ENCODE measurements around the gene PTAR1.

DNA sequence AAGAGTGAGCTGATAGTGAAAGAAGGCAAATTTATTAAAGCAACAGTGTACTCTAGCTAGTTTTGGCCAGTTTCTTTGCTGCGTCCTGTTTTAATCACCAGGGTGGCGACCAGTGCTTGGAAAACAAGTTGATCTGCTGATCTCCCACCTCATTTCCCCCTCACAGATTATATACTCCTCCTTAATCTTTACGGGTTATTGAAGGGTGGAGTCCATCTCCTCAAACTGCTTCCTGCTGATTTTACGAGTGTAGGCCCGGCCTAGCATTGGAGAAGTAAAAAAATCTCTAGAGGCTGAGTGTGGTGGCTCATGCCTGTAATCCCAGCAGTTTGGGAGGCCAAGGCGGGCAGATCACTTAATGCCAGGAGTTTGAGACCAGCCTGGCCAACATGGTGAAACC, 46.8 kb upstream of the PTAR1 start:
- TF ChIP-seq, protein P1, sequence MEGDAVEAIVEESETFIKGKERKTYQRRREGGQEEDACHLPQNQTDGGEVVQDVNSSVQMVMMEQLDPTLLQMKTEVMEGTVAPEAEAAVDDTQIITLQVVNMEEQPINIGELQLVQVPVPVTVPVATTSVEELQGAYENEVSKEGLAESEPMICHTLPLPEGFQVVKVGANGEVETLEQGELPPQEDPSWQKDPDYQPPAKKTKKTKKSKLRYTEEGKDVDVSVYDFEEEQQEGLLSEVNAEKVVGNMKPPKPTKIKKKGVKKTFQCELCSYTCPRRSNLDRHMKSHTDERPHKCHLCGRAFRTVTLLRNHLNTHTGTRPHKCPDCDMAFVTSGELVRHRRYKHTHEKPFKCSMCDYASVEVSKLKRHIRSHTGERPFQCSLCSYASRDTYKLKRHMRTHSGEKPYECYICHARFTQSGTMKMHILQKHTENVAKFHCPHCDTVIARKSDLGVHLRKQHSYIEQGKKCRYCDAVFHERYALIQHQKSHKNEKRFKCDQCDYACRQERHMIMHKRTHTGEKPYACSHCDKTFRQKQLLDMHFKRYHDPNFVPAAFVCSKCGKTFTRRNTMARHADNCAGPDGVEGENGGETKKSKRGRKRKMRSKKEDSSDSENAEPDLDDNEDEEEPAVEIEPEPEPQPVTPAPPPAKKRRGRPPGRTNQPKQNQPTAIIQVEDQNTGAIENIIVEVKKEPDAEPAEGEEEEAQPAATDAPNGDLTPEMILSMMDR (IDR thresholded peaks at IDR 0.05 in 2 of 3, conservative IDR thresholded peaks at IDR 0.05 in 1 of 3; ENCODE audit: borderline replicate concordance in 1 of 3, insufficient read depth in 1 of 3, low read depth in 2 of 3, low read length in 2 of 3): no peak
- TF ChIP-seq CEBPB (IDR thresholded peaks at IDR 0.05; ENCODE audit: low read depth) (no peak), POLR2A (IDR thresholded peaks at IDR 0.05; ENCODE audit: borderline replicate concordance, extremely low read depth, insufficient read depth, insufficient read length) (no peak), POLR2AphosphoS5 (IDR thresholded peaks at IDR 0.05; ENCODE audit: low read depth, low read length) (no peak), EZH2phosphoT487 (IDR thresholded peaks at IDR 0.05; ENCODE audit: borderline replicate concordance) (no peak), SP1 (IDR thresholded peaks at IDR 0.05; ENCODE audit: low read depth) (no peak), EZH2 (IDR thresholded peaks at IDR 0.05) (no peak), CBX3 (IDR thresholded peaks at IDR 0.05; ENCODE audit: low read depth) (no peak), EGR1 (IDR thresholded peaks at IDR 0.05; ENCODE audit: low read depth) (no peak)
- TF ChIP-seq, protein P2, sequence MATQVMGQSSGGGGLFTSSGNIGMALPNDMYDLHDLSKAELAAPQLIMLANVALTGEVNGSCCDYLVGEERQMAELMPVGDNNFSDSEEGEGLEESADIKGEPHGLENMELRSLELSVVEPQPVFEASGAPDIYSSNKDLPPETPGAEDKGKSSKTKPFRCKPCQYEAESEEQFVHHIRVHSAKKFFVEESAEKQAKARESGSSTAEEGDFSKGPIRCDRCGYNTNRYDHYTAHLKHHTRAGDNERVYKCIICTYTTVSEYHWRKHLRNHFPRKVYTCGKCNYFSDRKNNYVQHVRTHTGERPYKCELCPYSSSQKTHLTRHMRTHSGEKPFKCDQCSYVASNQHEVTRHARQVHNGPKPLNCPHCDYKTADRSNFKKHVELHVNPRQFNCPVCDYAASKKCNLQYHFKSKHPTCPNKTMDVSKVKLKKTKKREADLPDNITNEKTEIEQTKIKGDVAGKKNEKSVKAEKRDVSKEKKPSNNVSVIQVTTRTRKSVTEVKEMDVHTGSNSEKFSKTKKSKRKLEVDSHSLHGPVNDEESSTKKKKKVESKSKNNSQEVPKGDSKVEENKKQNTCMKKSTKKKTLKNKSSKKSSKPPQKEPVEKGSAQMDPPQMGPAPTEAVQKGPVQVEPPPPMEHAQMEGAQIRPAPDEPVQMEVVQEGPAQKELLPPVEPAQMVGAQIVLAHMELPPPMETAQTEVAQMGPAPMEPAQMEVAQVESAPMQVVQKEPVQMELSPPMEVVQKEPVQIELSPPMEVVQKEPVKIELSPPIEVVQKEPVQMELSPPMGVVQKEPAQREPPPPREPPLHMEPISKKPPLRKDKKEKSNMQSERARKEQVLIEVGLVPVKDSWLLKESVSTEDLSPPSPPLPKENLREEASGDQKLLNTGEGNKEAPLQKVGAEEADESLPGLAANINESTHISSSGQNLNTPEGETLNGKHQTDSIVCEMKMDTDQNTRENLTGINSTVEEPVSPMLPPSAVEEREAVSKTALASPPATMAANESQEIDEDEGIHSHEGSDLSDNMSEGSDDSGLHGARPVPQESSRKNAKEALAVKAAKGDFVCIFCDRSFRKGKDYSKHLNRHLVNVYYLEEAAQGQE (IDR thresholded peaks at IDR 0.05; ENCODE audit: low read depth): no peak
- TF ChIP-seq, protein P3, sequence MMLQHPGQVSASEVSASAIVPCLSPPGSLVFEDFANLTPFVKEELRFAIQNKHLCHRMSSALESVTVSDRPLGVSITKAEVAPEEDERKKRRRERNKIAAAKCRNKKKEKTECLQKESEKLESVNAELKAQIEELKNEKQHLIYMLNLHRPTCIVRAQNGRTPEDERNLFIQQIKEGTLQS (IDR thresholded peaks at IDR 0.05): no peak
- TF ChIP-seq, protein P4, sequence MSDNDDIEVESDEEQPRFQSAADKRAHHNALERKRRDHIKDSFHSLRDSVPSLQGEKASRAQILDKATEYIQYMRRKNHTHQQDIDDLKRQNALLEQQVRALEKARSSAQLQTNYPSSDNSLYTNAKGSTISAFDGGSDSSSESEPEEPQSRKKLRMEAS (IDR thresholded peaks at IDR 0.05): no peak
